Hindlimb muscle (tissue), 1 donor: ENCODE measurements around the gene ZNF274. TPM values are rescaled to one million over a fixed set of nuclear protein-coding genes. Genes with fewer than 3 reads are reported as not detected.
"Not testable (repeated sequence)": the region's sequence is repeated elsewhere in the genome, so short reads cannot be mapped to it uniquely, and the experiment has no call there.

Experiments used
- DNase-seq: peaks from one replicate; pipeline ENCODE4 v3.0.0-alpha.2; 2013
- polyA plus RNA-seq: library from polyadenylated mRNA; unstranded; fragments of 120-200 nt; gene quantifications from one replicate; pipeline ENCODE4 v1.2.1, GENCODE V29; 2013; ENCODE audit not compliant: insufficient read length

The ZNF274 gene
- polyA plus RNA-seq, 1 donor: 11.5 TPM

- DNase-seq: no peak
Measured at GRCh38 chr19:58212336-58213074, 29.6 kb downstream of the ZNF274 start.

- no peak for DNase-seq
Measured at GRCh38 chr19:58213075-58213369, 30.2 kb downstream of the ZNF274 start.

- DNase-seq: no peak
Measured at GRCh38 chr19:58217069-58217481, 34.2 kb downstream of the ZNF274 start.

- DNase-seq: no peak
Measured at GRCh38 chr19:58217607-58218391, 34.9 kb downstream of the ZNF274 start.

GRCh38 chr19:58218899-58219298, 36.0 kb downstream of the ZNF274 start:
- no peak for DNase-seq

- DNase-seq: no peak
Measured at GRCh38 chr19:58227964-58228584, 45.2 kb downstream of the ZNF274 start.

- peak; percentile 69 for DNase-seq
Measured at GRCh38 chr19:58228585-58229254, 45.9 kb downstream of the ZNF274 start, which contains the start of gene ZNF544. Gene ZNF544 (plus strand): TSS chr19:58228914. CDS start chr19:58244024, 15,110 bp downstream.

GRCh38 chr19:58229255-58229639, 46.4 kb downstream of the ZNF274 start:
- peak; percentile 18 for DNase-seq

- DNase-seq: no peak
Measured at GRCh38 chr19:58237324-58237723, 54.5 kb downstream of the ZNF274 start.

GRCh38 chr19:58243351-58243750, 60.5 kb downstream of the ZNF274 start:
- no peak for DNase-seq

GRCh38 chr19:58248886-58249285, 66.0 kb downstream of the ZNF274 start:
- no peak for DNase-seq

GRCh38 chr19:58252102-58252685, 69.3 kb downstream of the ZNF274 start:
- no peak for DNase-seq

- not testable (repeated sequence) for DNase-seq
Measured at GRCh38 chr19:58258259-58258658, 75.4 kb downstream of the ZNF274 start.

GRCh38 chr19:58261600-58261967, 78.7 kb downstream of the ZNF274 start:
- no peak for DNase-seq

- no peak for DNase-seq
Measured at GRCh38 chr19:58261968-58262921, 79.4 kb downstream of the ZNF274 start.

- no peak for DNase-seq
Measured at GRCh38 chr19:58262922-58263296, 80.0 kb downstream of the ZNF274 start.

Other genes with a start within 250 kb of the ZNF274 start
- 10.2 TPM for gene ZNF418, start 247.7 kb upstream of the ZNF274 start, polyA plus RNA-seq
- gene ZNF256, start 235.4 kb upstream of the ZNF274 start, polyA plus RNA-seq: 5.4 TPM
- gene C19orf18, start 208.5 kb upstream of the ZNF274 start, polyA plus RNA-seq: 0.79 TPM
- 10.8 TPM for gene ZNF606, start 180.2 kb upstream of the ZNF274 start, polyA plus RNA-seq
- 1.6 TPM for gene ZSCAN1, start 149.0 kb upstream of the ZNF274 start, polyA plus RNA-seq
- gene ZNF135, start 123.8 kb upstream of the ZNF274 start, polyA plus RNA-seq: 13.8 TPM
- 64.4 TPM for gene ZSCAN18, start 84.8 kb upstream of the ZNF274 start, polyA plus RNA-seq
- 12.1 TPM for gene ZNF329, start 32.3 kb upstream of the ZNF274 start, polyA plus RNA-seq
- gene ZNF544, start 45.9 kb downstream of the ZNF274 start, polyA plus RNA-seq: 17.6 TPM
- 5.7 TPM for gene ZNF8, start 95.9 kb downstream of the ZNF274 start, polyA plus RNA-seq
- gene ERVK3-1, start 122.3 kb downstream of the ZNF274 start, polyA plus RNA-seq: 33.0 TPM
- 3.2 TPM for gene ZSCAN22, start 143.9 kb downstream of the ZNF274 start, polyA plus RNA-seq
- 2.6 TPM for gene A1BG, start 170.4 kb downstream of the ZNF274 start, polyA plus RNA-seq
- gene ZNF497, start 179.7 kb downstream of the ZNF274 start, polyA plus RNA-seq: 2.4 TPM
- gene ZNF837, start 198.0 kb downstream of the ZNF274 start, polyA plus RNA-seq: 1.6 TPM
- gene RPS5, start 204.2 kb downstream of the ZNF274 start, polyA plus RNA-seq: 1,753 TPM
- gene RNF225, start 212.6 kb downstream of the ZNF274 start, polyA plus RNA-seq: not detected
- 5.4 TPM for gene ZNF584, start 225.6 kb downstream of the ZNF274 start, polyA plus RNA-seq